GM12891 (cell line): ENCODE results near the gene CCNQ.

Experiments used
- DNase-seq: peaks from one replicate; pipeline ENCODE4 v3.0.0; 2011; ENCODE audit warnings: low spot score; ENCODE audit not compliant: insufficient read length
- FAIRE-seq: peaks from 2 replicates; lab custom pipeline; 2011; peaks lifted over from hg19 to GRCh38; lab: Jason Lieb, UNC
- PAX5 ChIP-seq: IDR thresholded peaks from 2 replicates; pipeline ENCODE4 v1.6.1; 2011; ENCODE audit warnings: low read length, moderate library complexity, mild to moderate bottlenecking; ENCODE audit not compliant: insufficient read depth, severe bottlenecking
- POLR2A ChIP-seq: IDR thresholded peaks from 2 replicates; pipeline ENCODE4 v1.6.1; 2011; ENCODE audit warnings: low read depth, low read length, control low read depth
- POLR2AphosphoS5 ChIP-seq: IDR thresholded peaks from 2 replicates; pipeline ENCODE4 v1.6.1; 2011; ENCODE audit warnings: low read depth, low read length, control low read depth
- POU2F2 ChIP-seq: IDR thresholded peaks from 2 replicates; pipeline ENCODE4 v1.6.1; 2011; ENCODE audit warnings: low read depth, mild to moderate bottlenecking, control low read depth, low read length, moderate library complexity
- SPI1 ChIP-seq: IDR thresholded peaks from 2 replicates; pipeline ENCODE4 v1.6.1; 2011; ENCODE audit warnings: low read depth, low read length, control low read depth
- TAF1 ChIP-seq: IDR thresholded peaks from 2 replicates; pipeline ENCODE4 v1.6.1; 2011; ENCODE audit warnings: low read depth, low read length, control low read depth

Gene CCNQ

DNA sequence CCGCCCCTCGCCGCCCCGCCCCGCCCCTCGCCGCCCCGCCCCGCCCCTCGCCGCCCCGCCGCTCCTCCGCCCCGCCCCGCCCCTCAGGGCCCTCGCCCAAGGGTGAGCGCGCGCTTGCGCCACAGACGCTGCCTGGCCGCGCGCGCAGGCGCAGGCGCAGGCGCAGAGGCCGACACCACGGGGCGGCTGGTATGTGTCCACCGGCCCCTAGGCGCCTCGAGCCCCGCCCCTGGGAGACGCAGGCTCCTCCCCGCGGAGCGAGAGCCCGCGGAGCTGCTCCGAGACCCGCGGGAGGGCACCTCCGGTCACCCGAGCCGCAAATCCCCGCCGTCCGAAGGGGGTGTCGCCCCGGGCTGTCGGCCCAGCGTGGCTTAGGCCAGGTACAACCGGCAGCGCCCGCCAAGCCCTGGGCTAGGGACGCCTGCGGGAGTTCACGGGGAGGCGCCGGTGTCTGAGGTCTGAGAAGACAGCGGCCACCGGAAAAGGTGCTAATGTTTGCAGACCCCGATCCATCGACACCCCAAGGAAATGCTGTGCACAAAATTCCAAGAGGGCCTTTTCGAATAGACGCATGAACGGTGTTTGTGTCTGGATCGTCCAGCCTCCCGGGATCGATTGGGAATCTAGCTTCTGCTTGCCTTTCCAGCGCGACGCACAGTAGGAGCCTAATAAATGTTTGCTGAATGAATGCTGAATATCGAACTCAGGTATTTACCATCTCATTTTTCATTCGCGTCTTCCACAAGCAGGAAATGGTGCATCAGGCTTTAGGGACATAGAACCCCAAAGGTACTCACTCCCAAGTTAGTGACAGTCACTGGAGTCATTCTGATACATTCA is 473 bp upstream of the CCNQ start:
- DNase-seq (peak; percentile 88), FAIRE-seq (peak; percentile 90)
- TF ChIP-seq SPI1 (no peak), POU2F2 (no peak), TAF1 (no peak), POLR2AphosphoS5 (no peak), POLR2A (no peak), PAX5 (no peak)

DNA sequence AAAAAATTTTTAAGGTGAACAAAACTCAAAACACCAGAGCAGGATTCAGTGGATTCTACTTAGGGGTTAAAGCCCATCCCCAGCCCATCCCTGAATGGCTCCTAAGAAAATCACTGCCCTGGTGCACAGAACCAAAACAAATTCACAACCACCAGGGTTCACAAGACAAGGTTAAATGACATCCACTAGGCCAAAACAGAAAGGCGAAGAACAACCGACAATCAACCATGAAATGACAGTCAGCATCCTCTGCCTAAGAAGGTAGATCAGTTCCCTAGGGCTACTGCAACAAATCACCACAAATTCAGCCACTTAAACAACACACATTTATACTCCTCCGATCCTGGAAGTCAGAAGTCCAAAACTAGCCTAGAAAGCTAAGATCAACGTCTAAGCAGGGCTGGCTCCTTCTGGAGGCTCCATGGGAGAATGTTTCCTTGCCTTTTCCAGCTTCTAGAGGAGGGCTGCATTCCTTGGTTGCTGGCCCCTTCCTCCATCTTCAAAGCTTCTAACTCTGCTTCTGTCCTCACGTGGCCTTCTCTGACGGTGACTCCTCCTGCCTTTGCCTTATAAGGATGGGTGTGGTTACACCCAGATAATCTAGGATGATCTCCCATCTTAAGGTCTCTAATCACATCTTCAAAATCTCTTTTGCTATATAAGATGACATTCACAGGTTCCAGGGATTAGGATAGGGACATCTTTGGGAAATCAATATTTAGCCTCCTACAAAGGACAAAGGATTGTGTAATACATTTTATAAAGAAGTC is 1.8 kb downstream of the CCNQ start:
- FAIRE-seq: peak; percentile 89
- DNase-seq: no peak
- no peak for TF ChIP-seq SPI1
- no peak for TF ChIP-seq POLR2A
- TF ChIP-seq POLR2AphosphoS5: no peak

DNA sequence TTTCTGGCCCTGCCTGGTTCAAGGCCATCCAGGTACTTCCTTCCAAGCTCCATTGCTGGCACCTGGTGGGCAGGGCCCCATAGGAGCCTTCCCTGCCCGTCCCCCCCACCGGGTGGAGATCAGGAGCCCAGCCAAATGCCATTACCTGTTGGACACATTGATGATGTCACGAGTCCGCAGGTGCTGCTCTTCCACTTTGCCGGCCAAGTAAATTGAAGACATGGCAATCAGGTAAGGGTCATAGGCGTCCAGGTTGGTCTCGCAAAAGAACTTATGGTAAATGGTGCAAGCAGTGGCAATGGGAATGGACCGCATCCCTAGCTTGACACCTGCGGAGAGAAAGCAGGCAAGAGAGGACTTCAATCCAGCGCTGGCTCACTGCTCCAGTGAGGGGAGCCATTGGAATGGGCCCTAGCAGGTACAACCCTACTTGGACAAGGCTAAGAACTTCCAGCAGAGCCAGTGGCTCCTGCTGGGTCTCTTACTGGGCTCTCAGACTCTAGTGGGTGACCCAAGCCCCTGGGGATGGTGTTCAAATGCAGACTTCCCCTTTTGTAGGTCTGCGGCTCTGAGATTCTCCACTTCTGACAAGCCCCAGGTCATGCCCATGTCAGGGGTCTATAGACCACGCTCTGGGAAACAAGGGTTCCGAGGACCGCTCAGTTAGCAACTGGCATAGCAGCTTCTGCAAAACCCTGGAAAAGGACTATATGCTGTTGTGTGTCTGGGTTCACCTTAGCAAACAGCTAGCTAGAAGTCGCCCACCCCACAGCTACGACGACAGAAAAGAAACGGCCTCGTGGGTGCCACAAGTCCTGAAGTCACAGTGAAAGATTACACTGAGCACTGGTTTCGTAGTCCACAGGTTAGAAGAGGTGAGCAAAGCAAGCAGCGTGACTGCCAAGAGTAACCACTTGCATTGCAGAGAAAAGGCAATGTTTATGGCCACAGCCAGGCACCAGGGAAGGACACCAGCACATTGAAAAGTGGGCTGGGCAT is 2.8 kb downstream of the CCNQ start:
- FAIRE-seq (peak; percentile 16), DNase-seq (no peak)
- no peak for TF ChIP-seq PAX5
- no peak for TF ChIP-seq POLR2A
- no peak for TF ChIP-seq SPI1
- no peak for TF ChIP-seq POLR2AphosphoS5
- TF ChIP-seq POU2F2: no peak
- no peak for TF ChIP-seq TAF1

DNA sequence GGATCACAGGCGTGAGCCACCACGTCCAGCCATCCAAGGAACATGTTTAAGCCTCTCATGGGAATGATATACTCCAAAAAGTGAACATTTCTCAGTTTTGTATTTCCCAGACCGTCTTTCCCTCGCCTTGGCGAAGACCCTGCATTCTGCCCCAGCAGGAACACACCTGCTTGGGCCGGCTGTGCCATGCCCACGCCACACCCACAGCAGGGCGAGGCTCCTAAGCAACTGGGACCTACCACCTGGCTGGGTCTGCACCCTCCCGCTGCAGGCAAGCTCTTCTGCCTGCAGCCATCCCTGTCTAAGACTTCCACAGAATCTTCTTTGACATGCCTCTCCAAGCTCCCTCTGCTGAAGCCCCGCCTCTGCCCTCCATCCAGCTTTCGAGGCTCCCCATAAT is 3.6 kb downstream of the CCNQ start:
- TF ChIP-seq POU2F2: no peak
- no peak for TF ChIP-seq POLR2AphosphoS5
- TF ChIP-seq SPI1: no peak
- no peak for TF ChIP-seq POLR2A
- TF ChIP-seq PAX5: no peak
- TF ChIP-seq TAF1: no peak
- DNase-seq (no peak), FAIRE-seq (no peak)

DNA sequence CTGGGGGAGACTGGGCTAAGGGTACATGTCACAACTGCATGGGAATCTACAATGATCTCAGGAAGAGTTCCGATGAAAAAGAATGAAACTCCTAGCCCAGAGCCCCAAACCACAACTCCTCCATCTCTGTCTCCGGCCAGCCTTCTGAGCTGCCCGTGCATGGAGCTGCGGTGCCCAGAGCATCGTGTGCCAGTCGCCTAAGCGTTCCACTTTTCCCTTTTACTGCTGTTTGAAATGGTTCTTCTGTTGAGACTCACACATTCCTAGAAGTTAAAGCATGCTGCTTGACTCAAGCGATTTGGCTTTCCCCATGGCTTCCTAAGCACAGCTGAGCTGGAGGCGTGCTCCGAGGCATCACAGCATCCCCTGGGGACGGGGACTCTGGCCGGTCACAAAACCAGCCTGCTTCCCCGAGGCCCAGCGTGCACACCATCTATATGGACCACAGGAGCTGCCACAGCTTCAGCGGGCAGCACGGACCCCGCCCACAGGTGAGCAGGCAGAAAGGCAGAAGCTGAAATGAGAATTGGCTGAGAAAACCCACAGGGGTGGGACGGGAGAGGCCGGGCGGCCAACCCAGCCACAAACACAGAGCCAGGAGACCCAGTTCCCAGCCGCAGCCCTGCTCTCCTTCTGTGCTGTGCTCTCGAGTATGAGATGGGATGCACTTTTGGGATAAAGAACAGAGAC is 5.0 kb downstream of the CCNQ start:
- TF ChIP-seq POLR2A: no peak
- TF ChIP-seq SPI1: no peak
- no peak for TF ChIP-seq PAX5
- TF ChIP-seq TAF1: no peak
- no peak for TF ChIP-seq POLR2AphosphoS5
- TF ChIP-seq POU2F2: no peak
- FAIRE-seq (no peak), DNase-seq (no peak)

DNA sequence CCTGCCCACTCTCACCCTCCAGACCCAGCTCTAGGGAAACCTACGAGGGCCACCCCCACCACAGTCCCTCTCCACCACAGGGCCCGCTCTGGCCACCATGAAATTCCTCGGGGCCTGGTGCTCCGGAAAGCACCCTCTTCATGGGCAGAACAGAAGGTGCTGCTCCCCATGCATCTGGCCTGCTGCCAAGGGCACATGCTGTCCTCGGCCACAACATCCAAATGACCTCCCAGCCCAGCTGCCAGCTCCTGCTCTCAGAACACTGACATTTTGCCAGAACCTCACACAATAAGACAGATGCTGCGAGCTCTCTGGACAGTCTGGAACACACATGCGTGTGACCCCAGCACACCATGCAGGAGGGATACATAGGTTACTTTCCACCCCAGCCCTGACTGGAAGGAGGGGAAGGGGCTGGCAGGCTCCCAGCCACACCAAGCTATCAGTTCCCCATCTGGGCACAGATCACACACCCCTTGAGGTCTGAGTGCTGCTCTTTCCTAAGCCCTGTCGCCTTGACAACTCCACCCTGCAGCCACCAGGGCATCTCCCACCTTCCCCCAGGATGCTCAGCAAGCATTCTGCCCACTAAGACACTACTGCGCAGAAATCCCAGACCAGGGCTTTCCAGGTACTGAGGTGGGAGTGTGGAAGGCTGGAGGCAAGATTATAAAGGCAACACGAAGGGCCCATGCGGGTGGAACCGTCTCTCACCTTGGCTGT is 5.8 kb downstream of the CCNQ start:
- FAIRE-seq (no peak), DNase-seq (no peak)
- TF ChIP-seq TAF1: no peak
- no peak for TF ChIP-seq SPI1
- TF ChIP-seq POLR2A: no peak
- no peak for TF ChIP-seq PAX5
- TF ChIP-seq POLR2AphosphoS5: no peak
- TF ChIP-seq POU2F2: no peak

DNA sequence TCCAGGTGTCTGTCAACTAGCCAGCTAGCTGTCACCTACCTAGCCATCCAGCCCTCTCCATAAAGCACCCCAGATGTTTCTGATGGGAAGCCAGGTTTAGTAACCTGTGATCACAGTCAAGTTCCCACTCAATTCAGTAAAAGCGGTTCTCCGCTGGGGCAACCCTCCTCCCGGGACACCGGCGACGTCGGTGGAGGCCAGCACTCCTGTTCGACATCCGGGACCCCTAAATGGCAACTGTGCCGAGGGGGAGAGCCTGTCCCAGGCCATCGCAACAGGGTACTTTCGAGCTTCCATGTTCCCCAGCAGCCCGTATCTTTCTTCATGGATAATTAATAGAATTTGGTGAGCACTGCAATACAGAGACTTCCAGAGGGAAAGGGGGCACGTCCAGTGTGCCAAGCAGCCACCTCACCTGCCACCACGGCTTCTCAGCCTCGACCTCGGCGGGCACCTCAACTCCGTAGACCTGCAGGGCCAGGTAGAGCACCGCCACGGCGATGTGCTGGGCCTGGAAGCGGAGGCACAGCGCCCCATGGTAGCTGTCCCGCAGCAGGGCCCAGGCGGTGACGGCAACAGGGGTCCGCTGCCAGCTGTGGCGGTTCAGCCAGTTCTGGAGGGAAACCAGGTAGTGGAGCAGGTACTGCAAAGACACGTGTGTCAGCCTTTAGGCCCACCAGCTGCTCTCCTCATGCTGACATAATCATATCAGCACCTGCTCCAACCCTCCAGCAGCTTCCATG is 6.7 kb downstream of the CCNQ start:
- no peak for TF ChIP-seq PAX5
- TF ChIP-seq POU2F2: no peak
- TF ChIP-seq POLR2A: no peak
- TF ChIP-seq POLR2AphosphoS5: no peak
- no peak for TF ChIP-seq SPI1
- no peak for DNase-seq
- FAIRE-seq: no peak
